ENCODE measurements around the gene BUD23.
A peak's percentile ranks its signal among the peaks of the same experiment; 100 is the strongest.

BUD23 gene

DNA sequence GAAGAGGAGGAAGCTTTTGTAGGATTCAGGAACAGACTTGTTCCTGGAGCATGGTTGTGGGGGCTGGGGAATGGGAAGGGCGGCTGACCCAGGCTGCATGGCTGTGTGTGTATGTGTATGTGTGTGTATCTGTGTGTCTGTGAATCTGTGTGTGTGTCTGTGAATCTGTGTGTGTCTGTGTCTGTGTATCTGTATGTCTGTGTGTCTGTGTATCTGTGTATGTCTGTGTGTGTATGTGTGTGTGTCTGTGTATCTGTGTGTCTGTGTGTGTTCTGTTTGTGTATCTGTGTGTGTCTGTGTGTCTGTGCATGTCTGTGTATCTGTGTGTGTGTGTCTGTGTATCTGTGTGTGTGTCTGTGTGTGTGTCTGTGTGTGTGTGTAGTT is 42.7 kb downstream of the BUD23 start:
- no peak overlapping the region for H3K4me3 ChIP-seq (ENCODE audit: low read length in 2 of 2)
- no peak overlapping the region for H3K27ac ChIP-seq (ENCODE audit: low read depth in 2 of 2, low read length in 2 of 2)
- H3K4me1 ChIP-seq (ENCODE audit: control insufficient read depth in 2 of 2, insufficient read depth in 2 of 2, low read length in 2 of 2) = peaks cover 0 to 4% of the 10 kb centered on the region in 2 donors
- H3K9me3 ChIP-seq (ENCODE audit: control insufficient read depth in 2 of 2, low read length in 2 of 2) = no peaks in the 10 kb centered on the region
- H3K9ac ChIP-seq (ENCODE audit: low read depth in 1 of 2, low read length in 2 of 2) = no peak overlapping the region
- H3K27me3 ChIP-seq (ENCODE audit: control insufficient read depth in 2 of 2, insufficient read depth in 2 of 2, low read length in 2 of 2) = peaks cover 0 to 6% of the 10 kb centered on the region in 2 donors
- H3K36me3 ChIP-seq (ENCODE audit: control insufficient read depth in 2 of 2, insufficient read depth in 2 of 2, low read length in 2 of 2) = no peaks in the 10 kb centered on the region

DNA sequence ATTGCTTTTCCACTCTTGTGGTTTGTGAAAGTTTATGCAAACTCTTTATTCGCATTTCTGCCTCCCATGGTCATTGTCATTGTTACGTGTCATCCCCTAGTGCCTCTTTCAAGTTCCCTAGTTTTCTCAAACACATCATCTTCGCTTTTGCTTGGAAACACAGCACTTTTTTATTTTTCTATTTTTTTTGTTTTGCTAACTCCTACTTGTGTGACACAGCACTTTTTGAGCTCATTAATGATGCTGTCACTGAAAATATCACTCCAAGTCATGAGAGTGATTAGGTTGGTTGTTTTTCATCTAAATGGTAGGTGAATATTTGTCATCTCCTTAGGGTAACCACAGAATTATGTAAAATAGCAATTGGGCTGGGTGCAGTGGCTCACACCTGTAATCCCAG is 44.6 kb downstream of the BUD23 start:
- Histone ChIP-seq H3K4me1 (ENCODE audit: control insufficient read depth in 2 of 2, insufficient read depth in 2 of 2, low read length in 2 of 2) (peaks cover 0 to 4% of the 10 kb centered on the region in 2 donors), H3K4me3 (ENCODE audit: low read length in 2 of 2) (no peak overlapping the region), H3K27me3 (ENCODE audit: control insufficient read depth in 2 of 2, insufficient read depth in 2 of 2, low read length in 2 of 2) (peaks cover 0 to 6% of the 10 kb centered on the region in 2 donors), H3K36me3 (ENCODE audit: control insufficient read depth in 2 of 2, insufficient read depth in 2 of 2, low read length in 2 of 2) (no peaks in the 10 kb centered on the region), H3K9me3 (ENCODE audit: control insufficient read depth in 2 of 2, low read length in 2 of 2) (no peaks in the 10 kb centered on the region), H3K27ac (ENCODE audit: low read depth in 2 of 2, low read length in 2 of 2) (no peak overlapping the region), H3K9ac (ENCODE audit: low read depth in 1 of 2, low read length in 2 of 2) (no peak overlapping the region)

DNA sequence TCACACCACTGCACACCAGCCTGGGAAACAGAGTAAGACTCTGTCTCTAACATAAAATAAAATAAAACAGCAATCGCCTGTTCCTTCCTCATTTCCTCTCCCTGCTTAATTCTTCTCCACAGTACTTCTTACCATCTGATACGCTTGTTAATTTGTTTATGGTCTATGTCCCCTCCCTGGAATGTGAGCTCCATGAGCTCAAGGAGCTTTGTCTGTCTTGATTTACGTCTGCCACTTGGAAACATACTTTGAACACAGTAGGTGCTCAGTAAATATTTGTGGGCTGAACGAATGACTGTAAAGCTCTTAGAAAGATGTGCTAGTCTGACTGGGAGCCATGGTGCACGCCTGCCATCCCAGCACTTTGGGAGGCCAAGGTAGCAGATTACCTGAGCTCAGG is 45.2 kb downstream of the BUD23 start:
- H3K9ac ChIP-seq (ENCODE audit: low read depth in 1 of 2, low read length in 2 of 2) = no peak overlapping the region
- H3K27me3 ChIP-seq (ENCODE audit: control insufficient read depth in 2 of 2, insufficient read depth in 2 of 2, low read length in 2 of 2) = peaks cover 0 to 6% of the 10 kb centered on the region in 2 donors
- H3K36me3 ChIP-seq (ENCODE audit: control insufficient read depth in 2 of 2, insufficient read depth in 2 of 2, low read length in 2 of 2) = no peaks in the 10 kb centered on the region
- H3K4me3 ChIP-seq (ENCODE audit: low read length in 2 of 2) = no peak overlapping the region
- H3K9me3 ChIP-seq (ENCODE audit: control insufficient read depth in 2 of 2, low read length in 2 of 2) = no peaks in the 10 kb centered on the region
- no peak overlapping the region for H3K27ac ChIP-seq (ENCODE audit: low read depth in 2 of 2, low read length in 2 of 2)
- peaks cover 0 to 4% of the 10 kb centered on the region in 2 donors for H3K4me1 ChIP-seq (ENCODE audit: control insufficient read depth in 2 of 2, insufficient read depth in 2 of 2, low read length in 2 of 2)

DNA sequence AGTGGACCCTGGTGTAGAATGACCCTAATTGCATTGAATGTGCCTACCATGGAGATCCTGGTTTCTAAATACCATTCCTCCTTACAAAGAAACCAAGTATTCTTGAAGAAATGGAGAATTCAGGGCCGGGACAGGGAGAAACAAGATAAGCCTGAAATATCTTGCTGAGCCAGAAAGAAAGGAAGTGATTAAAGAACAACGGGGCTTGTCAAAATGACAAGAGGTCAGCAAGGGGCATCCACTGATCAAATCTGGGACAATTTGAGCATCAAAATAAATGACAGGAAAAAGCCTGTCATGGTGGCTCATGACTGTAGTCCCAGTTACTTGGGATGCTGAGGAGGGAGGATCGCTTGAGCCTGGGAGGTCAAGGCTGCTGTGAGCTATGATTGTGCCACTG is 47.1 kb downstream of the BUD23 start:
- H3K9me3 ChIP-seq (ENCODE audit: control insufficient read depth in 2 of 2, low read length in 2 of 2) = no peaks in the 10 kb centered on the region
- H3K4me3 ChIP-seq (ENCODE audit: low read length in 2 of 2) = no peak overlapping the region
- H3K27me3 ChIP-seq (ENCODE audit: control insufficient read depth in 2 of 2, insufficient read depth in 2 of 2, low read length in 2 of 2) = peaks cover 0 to 6% of the 10 kb centered on the region in 2 donors
- H3K4me1 ChIP-seq (ENCODE audit: control insufficient read depth in 2 of 2, insufficient read depth in 2 of 2, low read length in 2 of 2) = peaks cover 6 to 9% of the 10 kb centered on the region in 2 donors
- no peak overlapping the region for H3K9ac ChIP-seq (ENCODE audit: low read depth in 1 of 2, low read length in 2 of 2)
- H3K27ac ChIP-seq (ENCODE audit: low read depth in 2 of 2, low read length in 2 of 2) = no peak overlapping the region
- no peaks in the 10 kb centered on the region for H3K36me3 ChIP-seq (ENCODE audit: control insufficient read depth in 2 of 2, insufficient read depth in 2 of 2, low read length in 2 of 2)

DNA sequence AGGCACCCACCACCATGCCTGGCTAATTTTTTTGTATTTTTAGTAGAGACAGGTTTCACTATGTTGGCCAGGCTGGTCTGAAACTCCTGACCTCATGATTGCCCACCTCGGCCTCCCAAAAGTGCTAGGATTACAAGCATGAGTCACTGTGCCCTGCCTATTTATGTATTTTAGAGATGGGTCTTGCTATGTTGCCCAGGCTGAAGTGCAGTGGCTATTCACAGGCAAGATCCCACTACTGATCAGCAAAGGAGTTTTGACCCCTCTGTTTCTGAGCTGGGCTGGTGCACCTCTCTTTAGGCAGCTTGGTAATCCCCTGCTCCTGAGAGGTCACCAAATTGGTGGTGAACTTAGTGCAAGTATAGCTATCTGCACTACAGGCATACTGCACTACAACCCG is 49.0 kb downstream of the BUD23 start:
- Histone ChIP-seq H3K4me3 (ENCODE audit: low read length in 2 of 2) (no peak overlapping the region), H3K9me3 (ENCODE audit: control insufficient read depth in 2 of 2, low read length in 2 of 2) (no peaks in the 10 kb centered on the region), H3K27ac (ENCODE audit: low read depth in 2 of 2, low read length in 2 of 2) (no peak overlapping the region), H3K9ac (ENCODE audit: low read depth in 1 of 2, low read length in 2 of 2) (no peak overlapping the region), H3K36me3 (ENCODE audit: control insufficient read depth in 2 of 2, insufficient read depth in 2 of 2, low read length in 2 of 2) (peaks cover 15 to 16% of the 10 kb centered on the region in 2 donors), H3K4me1 (ENCODE audit: control insufficient read depth in 2 of 2, insufficient read depth in 2 of 2, low read length in 2 of 2) (peaks cover 10 to 26% of the 10 kb centered on the region in 2 donors), H3K27me3 (ENCODE audit: control insufficient read depth in 2 of 2, insufficient read depth in 2 of 2, low read length in 2 of 2) (peaks cover 0 to 3% of the 10 kb centered on the region in 2 donors)

DNA sequence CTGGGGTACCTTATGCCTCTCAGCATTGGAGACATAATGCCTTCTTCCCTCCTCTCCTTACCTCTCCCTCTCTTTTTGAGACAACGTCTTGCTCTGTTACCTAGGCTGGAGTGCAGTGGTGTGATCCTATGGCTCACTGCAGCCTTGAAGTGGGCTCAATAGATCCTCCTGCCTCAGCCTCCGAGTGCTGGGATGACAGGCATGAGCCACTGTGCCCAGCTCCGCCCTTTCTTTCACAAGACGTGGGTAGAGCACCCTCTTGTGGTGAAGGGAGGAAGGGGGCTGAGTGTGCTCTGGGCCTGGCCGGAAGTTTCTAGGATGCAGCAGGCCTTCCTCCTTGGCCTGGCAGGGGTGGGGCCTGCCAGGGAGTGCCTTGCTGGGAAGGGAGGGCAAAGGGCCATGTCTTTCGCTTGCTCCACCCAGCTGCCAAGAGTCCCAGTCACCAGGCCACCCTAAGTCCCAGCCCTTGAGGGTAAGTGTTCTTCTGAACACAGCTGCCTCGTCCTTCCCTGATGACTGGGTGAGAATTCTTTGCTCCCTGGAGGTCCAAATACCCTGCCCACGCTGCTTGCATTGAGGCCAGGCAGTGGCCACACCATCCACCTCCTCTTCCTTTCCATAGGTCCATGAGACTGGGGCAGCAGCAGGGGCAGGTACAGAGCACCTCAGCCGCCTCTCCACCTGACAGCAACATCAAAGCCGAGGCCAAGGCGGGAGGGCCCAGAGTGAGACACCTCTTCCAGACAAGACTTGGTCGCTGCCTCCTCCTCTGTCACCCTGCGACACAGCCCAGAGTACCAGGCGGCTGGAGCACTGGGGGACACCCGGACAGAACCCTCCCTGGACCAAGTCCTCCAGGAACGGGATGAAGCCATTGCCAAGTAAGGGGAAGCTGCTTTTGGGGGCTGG is 51.5 kb downstream of the BUD23 start:
- peak overlapping the region; percentile 10 to 65 for H3K4me3 ChIP-seq (ENCODE audit: low read length in 2 of 2)

DNA sequence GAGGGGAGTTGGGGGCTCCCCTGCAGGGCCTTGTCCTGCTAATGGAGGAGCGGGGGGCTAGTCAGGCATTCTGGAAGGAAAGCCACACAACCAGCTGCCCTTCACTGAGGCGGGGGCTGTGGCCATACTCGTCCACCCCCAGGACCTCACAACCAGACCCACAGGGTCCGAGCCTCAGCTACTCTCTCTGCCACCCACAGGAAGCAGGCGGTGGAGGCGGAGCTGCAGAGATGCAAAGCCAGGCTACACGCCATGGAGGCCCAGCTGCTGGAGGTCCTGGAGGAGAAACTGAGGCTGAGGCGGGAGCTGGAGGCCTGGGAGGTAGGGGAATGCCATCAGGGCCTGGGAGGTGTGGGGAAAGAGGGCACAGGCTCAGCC is 52.1 kb downstream of the BUD23 start:
- H3K4me3 ChIP-seq (ENCODE audit: low read length in 2 of 2) = peak overlapping the region; percentile 10 to 65
- peak overlapping the region; percentile 63 to 89 for H3K9ac ChIP-seq (ENCODE audit: low read depth in 1 of 2, low read length in 2 of 2)
- no peaks in the 10 kb centered on the region for H3K9me3 ChIP-seq (ENCODE audit: control insufficient read depth in 2 of 2, low read length in 2 of 2)
- H3K36me3 ChIP-seq (ENCODE audit: control insufficient read depth in 2 of 2, insufficient read depth in 2 of 2, low read length in 2 of 2) = peaks cover 18 to 21% of the 10 kb centered on the region in 2 donors
- peak overlapping the region; percentile 87 to 98 for H3K27ac ChIP-seq (ENCODE audit: low read depth in 2 of 2, low read length in 2 of 2)
- no peaks in the 10 kb centered on the region for H3K27me3 ChIP-seq (ENCODE audit: control insufficient read depth in 2 of 2, insufficient read depth in 2 of 2, low read length in 2 of 2)
- H3K4me1 ChIP-seq (ENCODE audit: control insufficient read depth in 2 of 2, insufficient read depth in 2 of 2, low read length in 2 of 2) = peaks cover 18 to 33% of the 10 kb centered on the region in 2 donors

More for the DNA sequence above, 51.5 kb downstream of the BUD23 start:
- H3K9ac ChIP-seq (ENCODE audit: low read depth in 1 of 2, low read length in 2 of 2) = peak overlapping the region; percentile 63 to 89
- peaks cover 18 to 33% of the 10 kb centered on the region in 2 donors for H3K4me1 ChIP-seq (ENCODE audit: control insufficient read depth in 2 of 2, insufficient read depth in 2 of 2, low read length in 2 of 2)
- no peaks in the 10 kb centered on the region for H3K27me3 ChIP-seq (ENCODE audit: control insufficient read depth in 2 of 2, insufficient read depth in 2 of 2, low read length in 2 of 2)
- peaks cover 18 to 21% of the 10 kb centered on the region in 2 donors for H3K36me3 ChIP-seq (ENCODE audit: control insufficient read depth in 2 of 2, insufficient read depth in 2 of 2, low read length in 2 of 2)
- no peaks in the 10 kb centered on the region for H3K9me3 ChIP-seq (ENCODE audit: control insufficient read depth in 2 of 2, low read length in 2 of 2)
- peak overlapping the region; percentile 87 to 98 for H3K27ac ChIP-seq (ENCODE audit: low read depth in 2 of 2, low read length in 2 of 2)

DNA sequence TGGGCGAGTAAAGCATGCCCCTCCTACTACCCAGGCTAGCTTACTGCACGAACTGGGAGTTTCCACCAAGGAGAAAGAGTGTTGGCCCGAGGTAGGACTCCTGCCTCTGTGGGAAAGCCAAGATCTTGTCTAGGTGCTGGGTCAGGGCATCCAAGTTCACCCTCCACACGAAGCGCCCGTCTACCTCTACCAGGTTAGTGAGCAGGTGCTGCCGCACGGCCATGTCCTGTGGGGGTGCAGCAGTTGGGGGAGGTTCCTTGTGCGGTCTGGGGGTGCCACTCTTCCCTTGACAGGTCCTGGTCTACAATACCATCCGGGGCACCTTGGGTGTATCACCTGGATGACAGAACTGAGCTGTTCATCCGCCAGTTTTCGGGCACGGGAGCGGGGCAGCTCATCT is 53.5 kb downstream of the BUD23 start:
- Histone ChIP-seq H3K4me1 (ENCODE audit: control insufficient read depth in 2 of 2, insufficient read depth in 2 of 2, low read length in 2 of 2) (peaks cover 22 to 42% of the 10 kb centered on the region in 2 donors), H3K9me3 (ENCODE audit: control insufficient read depth in 2 of 2, low read length in 2 of 2) (no peaks in the 10 kb centered on the region), H3K4me3 (ENCODE audit: low read length in 2 of 2) (peak overlapping the region; percentile 87 to 93), H3K9ac (ENCODE audit: low read depth in 1 of 2, low read length in 2 of 2) (peak overlapping the region in 1 of 2 donors; percentile 99), H3K27me3 (ENCODE audit: control insufficient read depth in 2 of 2, insufficient read depth in 2 of 2, low read length in 2 of 2) (no peaks in the 10 kb centered on the region), H3K36me3 (ENCODE audit: control insufficient read depth in 2 of 2, insufficient read depth in 2 of 2, low read length in 2 of 2) (peaks cover 18 to 21% of the 10 kb centered on the region in 2 donors), H3K27ac (ENCODE audit: low read depth in 2 of 2, low read length in 2 of 2) (peak overlapping the region; percentile 95 to 98)

DNA sequence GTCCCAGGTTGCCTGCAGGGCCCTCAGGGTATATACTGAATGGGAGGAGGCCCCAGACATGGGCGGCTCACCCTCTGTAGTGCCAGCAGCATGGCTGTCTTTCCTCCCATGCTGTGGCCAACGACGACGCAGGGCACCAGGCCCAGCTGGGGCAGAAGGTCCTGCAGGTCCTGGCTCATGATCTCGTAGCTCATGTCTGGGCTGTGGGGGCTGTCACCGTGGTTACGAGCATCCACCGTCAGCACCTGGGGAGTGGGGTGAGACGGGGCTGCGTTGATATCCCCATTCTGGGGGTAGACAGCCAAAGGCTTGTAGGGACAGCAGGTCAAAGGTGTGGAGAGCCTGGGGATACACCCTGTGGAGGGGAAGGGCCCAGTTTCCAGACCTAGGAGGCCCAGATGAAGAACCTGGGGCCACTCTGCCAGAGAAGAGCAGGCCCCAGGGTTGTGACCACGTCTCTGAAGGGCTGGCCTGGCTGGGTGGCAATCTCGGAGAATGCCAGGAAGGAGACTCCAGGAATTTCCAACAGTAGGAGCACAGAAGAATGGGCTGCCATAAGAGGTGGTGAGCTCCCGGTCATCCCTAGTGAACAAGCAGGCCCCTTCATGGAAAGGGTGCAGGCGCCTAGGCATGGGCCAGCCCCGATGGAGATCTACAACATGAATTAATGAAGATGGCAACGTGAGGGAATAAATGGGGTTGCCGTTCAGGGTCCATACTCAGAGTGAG is 54.3 kb downstream of the BUD23 start:
- peak overlapping the region; percentile 95 to 98 for H3K27ac ChIP-seq (ENCODE audit: low read depth in 2 of 2, low read length in 2 of 2)
- H3K4me3 ChIP-seq (ENCODE audit: low read length in 2 of 2) = peak overlapping the region; percentile 87 to 93
- peak overlapping the region; percentile 68 to 99 for H3K9ac ChIP-seq (ENCODE audit: low read depth in 1 of 2, low read length in 2 of 2)
- H3K4me1 ChIP-seq (ENCODE audit: control insufficient read depth in 2 of 2, insufficient read depth in 2 of 2, low read length in 2 of 2) = peaks cover 30 to 50% of the 10 kb centered on the region in 2 donors
- peaks cover 18 to 21% of the 10 kb centered on the region in 2 donors for H3K36me3 ChIP-seq (ENCODE audit: control insufficient read depth in 2 of 2, insufficient read depth in 2 of 2, low read length in 2 of 2)
- H3K9me3 ChIP-seq (ENCODE audit: control insufficient read depth in 2 of 2, low read length in 2 of 2) = no peaks in the 10 kb centered on the region
- H3K27me3 ChIP-seq (ENCODE audit: control insufficient read depth in 2 of 2, insufficient read depth in 2 of 2, low read length in 2 of 2) = no peaks in the 10 kb centered on the region

DNA sequence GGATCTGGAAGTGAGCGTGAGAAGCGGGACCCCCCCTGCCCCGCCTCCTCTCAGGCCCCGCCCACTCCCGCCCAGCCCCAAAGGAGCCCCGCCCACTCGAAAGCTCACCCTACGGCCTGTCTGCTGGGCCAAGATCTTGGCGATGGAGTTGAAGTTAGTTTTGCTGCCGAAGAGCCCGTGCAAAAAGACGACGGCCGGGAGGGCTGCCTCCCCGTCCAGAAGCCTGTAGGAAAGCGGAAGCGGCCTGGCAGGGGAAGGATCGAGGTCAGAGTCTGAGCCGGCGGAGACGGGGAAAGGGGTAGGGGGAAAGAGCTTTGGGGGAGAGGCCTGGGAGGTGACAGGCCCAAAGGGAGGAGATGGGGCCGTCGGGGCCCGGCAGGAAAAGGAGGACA is 54.8 kb downstream of the BUD23 start:
- Histone ChIP-seq H3K4me3 (ENCODE audit: low read length in 2 of 2) (peak overlapping the region; percentile 87 to 93), H3K9me3 (ENCODE audit: control insufficient read depth in 2 of 2, low read length in 2 of 2) (no peaks in the 10 kb centered on the region), H3K4me1 (ENCODE audit: control insufficient read depth in 2 of 2, insufficient read depth in 2 of 2, low read length in 2 of 2) (peaks cover 32 to 55% of the 10 kb centered on the region in 2 donors), H3K27ac (ENCODE audit: low read depth in 2 of 2, low read length in 2 of 2) (peak overlapping the region; percentile 95 to 98), H3K9ac (ENCODE audit: low read depth in 1 of 2, low read length in 2 of 2) (peak overlapping the region; percentile 93 to 99), H3K36me3 (ENCODE audit: control insufficient read depth in 2 of 2, insufficient read depth in 2 of 2, low read length in 2 of 2) (peaks cover 18 to 21% of the 10 kb centered on the region in 2 donors), H3K27me3 (ENCODE audit: control insufficient read depth in 2 of 2, insufficient read depth in 2 of 2, low read length in 2 of 2) (no peaks in the 10 kb centered on the region)
